Right lobe of liver (tissue), 6 donors: ENCODE data around the gene CDH2. TPM values are rescaled to one million over a fixed set of nuclear protein-coding genes. Genes with fewer than 3 reads are reported as not detected.

ENCODE experiments used
- ATAC-seq, 4 donors: fragments of 200-7000 bp; cut with Tn5 transposase; one replicate each; pipeline ENCODE4 v1.9.1; 2020; ENCODE audit warnings: mild to moderate bottlenecking in 4 of 4, moderate library complexity in 4 of 4
- DNase-seq, 3 donors: peaks; one replicate each; pipeline ENCODE4 v3.0.0-alpha.2; 2020
- H3K27ac ChIP-seq, 3 donors: fragments of 200-600 bp; one replicate each; pipeline ENCODE4 v1.8.0; 2022
- H3K27me3 ChIP-seq, 2 donors: fragments of 200-600 bp; one replicate each; pipeline ENCODE4 v1.8.0; 2022
- H3K36me3 ChIP-seq, 4 donors: fragments of 200-600 bp; sonication (generic) in 1 of 4; one replicate each; pipeline versions ENCODE4 v1.5.1 to v1.8.0; 2017 to 2022; ENCODE audit warnings: control low read depth in 1 of 4
- H3K4me1 ChIP-seq, 4 donors: fragments of 200-600 bp; sonication (generic) in 1 of 4; one replicate each; pipeline versions ENCODE4 v1.5.1 to v1.8.0; 2017 to 2022; ENCODE audit warnings: control low read depth in 1 of 4
- H3K4me3 ChIP-seq, 3 donors: fragments of 200-600 bp; one replicate each; pipeline ENCODE4 v1.8.0; 2022
- H3K9me3 ChIP-seq, 4 donors: fragments of 200-600 bp; sonication (generic) in 1 of 4; one replicate each; pipeline versions ENCODE4 v1.5.1 to v1.8.0; 2017 to 2022; ENCODE audit warnings: control low read depth in 1 of 4
- POLR2A ChIP-seq: fragments of 450-650 bp; IDR thresholded peaks from one replicate; pipeline ENCODE4 v1.6.1; 2017; ENCODE audit warnings: antibody characterized with exemption, mild to moderate bottlenecking
- WGBS: methylation state at CpG from one replicate; pipeline ENCODE4 v1.1.6; 2018; ENCODE audit warnings: low coverage, low lambda C conversion rate; ENCODE audit not compliant: insufficient coverage; ENCODE audit errors: missing lambda C conversion rate; 5-methylcytosine and 5-hydroxymethylcytosine counted together
- intact Hi-C, 2 donors: fragments of 100-400 bp; cut with DNase I; formaldehyde crosslinking; loops; one replicate each; pipeline versions ENCODE4 v1.11.2 to v1.14.1; 2022
- total RNA-seq, 6 experiments: library from RNA; depleted of rRNA in 2 of 6; stranded (reverse); fragments of >200 nt in 2 of 6; fragmentation: NEBNext Ultra II Directional in 3 of 6; extraction: Animal tissue kit (Norgen Biotek cat#: 25700) in 3 of 6; gene quantifications; one replicate each; pipeline versions ENCODE4 v1.1.0 to v1.2.4, GENCODE V29; 2016 to 2023
- TF ChIP-seq, protein P1 (sequence below), 4 donors: fragments of 200-600 bp in 3 of 4; fragments of 450-650 bp in 1 of 4; IDR thresholded peaks; one replicate each; pipeline versions ENCODE4 v1.5.1 to v1.8.0; 2016 to 2022; ENCODE audit warnings: antibody characterized with exemption in 4 of 4, mild to moderate bottlenecking in 2 of 4
- donor health status: DM: no; HTN: yes; CAD: no.
- donor health status: DM: no; HTN: no; CAD: no.
- donor health status: DM: no; HTN: no; CAD: no.
- donor health status: DM: no; HTN: yes; CAD: no.
- donor health status: DM: no; HTN: yes; CAD: no.

CDH2 gene
- total RNA-seq, 6 experiments from 2014 or later: 32.3 to 46.8 (median 35.8) TPM

GRCh38 chr18:28078849-28079248, 98.1 kb downstream of the CDH2 start:
- no peak for DNase-seq
- no peak for ATAC-seq
- Histone ChIP-seq H3K9me3 (no peaks in the 10 kb centered on the region), H3K27ac (no peak overlapping the region), H3K27me3 (no peaks in the 10 kb centered on the region), H3K36me3 (no peaks in the 10 kb centered on the region), H3K4me3 (no peak overlapping the region), H3K4me1 (peaks cover 0 to 18% (median 1%) of the 10 kb centered on the region in 4 donors)
- intact Hi-C loops: no loop called here
- TF ChIP-seq, protein P1, sequence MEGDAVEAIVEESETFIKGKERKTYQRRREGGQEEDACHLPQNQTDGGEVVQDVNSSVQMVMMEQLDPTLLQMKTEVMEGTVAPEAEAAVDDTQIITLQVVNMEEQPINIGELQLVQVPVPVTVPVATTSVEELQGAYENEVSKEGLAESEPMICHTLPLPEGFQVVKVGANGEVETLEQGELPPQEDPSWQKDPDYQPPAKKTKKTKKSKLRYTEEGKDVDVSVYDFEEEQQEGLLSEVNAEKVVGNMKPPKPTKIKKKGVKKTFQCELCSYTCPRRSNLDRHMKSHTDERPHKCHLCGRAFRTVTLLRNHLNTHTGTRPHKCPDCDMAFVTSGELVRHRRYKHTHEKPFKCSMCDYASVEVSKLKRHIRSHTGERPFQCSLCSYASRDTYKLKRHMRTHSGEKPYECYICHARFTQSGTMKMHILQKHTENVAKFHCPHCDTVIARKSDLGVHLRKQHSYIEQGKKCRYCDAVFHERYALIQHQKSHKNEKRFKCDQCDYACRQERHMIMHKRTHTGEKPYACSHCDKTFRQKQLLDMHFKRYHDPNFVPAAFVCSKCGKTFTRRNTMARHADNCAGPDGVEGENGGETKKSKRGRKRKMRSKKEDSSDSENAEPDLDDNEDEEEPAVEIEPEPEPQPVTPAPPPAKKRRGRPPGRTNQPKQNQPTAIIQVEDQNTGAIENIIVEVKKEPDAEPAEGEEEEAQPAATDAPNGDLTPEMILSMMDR (IDR thresholded peaks at IDR 0.05): no peak
- TF ChIP-seq POLR2A: no peak
- WGBS: 26% methylated on average over 2 of the region's 2 CpGs

DNA sequence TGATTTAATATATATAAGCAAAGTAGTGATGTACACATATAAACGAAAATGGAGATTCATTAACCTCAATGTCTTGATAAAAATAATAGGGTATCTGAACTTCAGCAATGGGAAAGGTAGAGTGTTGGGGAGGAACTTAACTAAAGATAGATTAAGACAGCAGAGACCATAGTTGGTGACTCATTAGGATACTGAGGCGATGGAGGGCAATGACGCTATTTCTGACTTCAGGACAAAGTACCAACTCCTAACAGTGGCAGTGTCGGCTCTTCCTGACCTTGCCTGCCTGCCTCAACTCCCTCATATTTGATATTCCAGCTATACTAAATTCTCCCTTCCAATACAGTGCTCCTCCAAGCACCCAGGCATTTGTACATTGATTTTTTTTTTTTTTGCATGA, 98.6 kb downstream of the CDH2 start:
- H3K27me3 ChIP-seq: no peaks in the 10 kb centered on the region
- WGBS: 73% methylated on average over 2 of the region's 4 CpGs
- H3K4me1 ChIP-seq: peaks cover 0 to 24% (median 4%) of the 10 kb centered on the region in 4 donors
- no peaks in the 10 kb centered on the region for H3K9me3 ChIP-seq
- no peak overlapping the region for H3K27ac ChIP-seq
- intact Hi-C loops: no loop called here
- no peak for TF ChIP-seq POLR2A
- TF ChIP-seq, protein P1 (IDR thresholded peaks at IDR 0.05): no peak
- ATAC-seq (no peak), DNase-seq (no peak)
- no peak overlapping the region for H3K4me3 ChIP-seq
- no peaks in the 10 kb centered on the region for H3K36me3 ChIP-seq

DNA sequence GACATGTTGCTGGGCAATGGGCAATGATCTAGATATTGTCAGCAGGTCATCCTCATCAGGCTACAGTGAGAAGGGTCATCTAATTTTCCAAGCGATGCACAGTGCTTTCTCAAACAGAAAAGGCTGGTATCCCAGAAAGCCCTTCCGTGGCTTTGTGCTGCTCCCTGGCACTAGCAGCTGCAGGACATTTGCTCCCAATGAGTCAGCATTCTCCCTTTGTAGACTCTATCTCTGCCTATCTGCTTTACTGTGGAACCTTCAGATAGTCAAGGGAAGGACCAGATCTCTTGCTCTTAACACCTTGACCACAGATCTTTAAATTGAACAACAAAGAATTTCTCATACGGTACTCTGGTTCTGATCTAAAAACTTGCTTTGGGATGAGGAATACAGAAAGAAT, 101.4 kb downstream of the CDH2 start:
- H3K27ac ChIP-seq: no peak overlapping the region
- DNase-seq (no peak), ATAC-seq (peak in 2 of 4 donors; percentile 74 to 80)
- intact Hi-C loops: no loop called here
- no peak overlapping the region for H3K4me3 ChIP-seq
- TF ChIP-seq, protein P1 (IDR thresholded peaks at IDR 0.05): no peak
- no peak for TF ChIP-seq POLR2A
- H3K27me3 ChIP-seq: no peaks in the 10 kb centered on the region
- H3K9me3 ChIP-seq: no peaks in the 10 kb centered on the region
- peaks cover 0 to 26% (median 6%) of the 10 kb centered on the region in 4 donors for H3K4me1 ChIP-seq
- 58% methylated on average over 2 of the region's 3 CpGs for WGBS
- no peaks in the 10 kb centered on the region for H3K36me3 ChIP-seq

GRCh38 chr18:28074076-28074475, 102.9 kb downstream of the CDH2 start:
- 56% methylated on average over 1 of the region's 1 CpG for WGBS
- Histone ChIP-seq H3K4me3 (no peak overlapping the region), H3K27ac (no peak overlapping the region), H3K4me1 (peaks cover 0 to 26% (median 6%) of the 10 kb centered on the region in 4 donors), H3K9me3 (no peaks in the 10 kb centered on the region), H3K36me3 (no peaks in the 10 kb centered on the region), H3K27me3 (no peaks in the 10 kb centered on the region)
- ATAC-seq (no peak), DNase-seq (no peak)
- intact Hi-C loops: no loop called here
- TF ChIP-seq, protein P1 (IDR thresholded peaks at IDR 0.05): no peak
- no peak for TF ChIP-seq POLR2A

- intact Hi-C loops: no loop called here
- H3K4me3 ChIP-seq: no peak overlapping the region
- no peaks in the 10 kb centered on the region for H3K9me3 ChIP-seq
- no peaks in the 10 kb centered on the region for H3K36me3 ChIP-seq
- DNase-seq (no peak), ATAC-seq (peak; percentile 28 to 69 (median 64))
- WGBS: 8% methylated on average over 3 of the region's 3 CpGs
- H3K27ac ChIP-seq: no peak overlapping the region
- no peak for TF ChIP-seq POLR2A
- TF ChIP-seq, protein P1 (IDR thresholded peaks at IDR 0.05): no peak
- H3K4me1 ChIP-seq: peaks cover 0 to 26% (median 7%) of the 10 kb centered on the region in 4 donors
- no peaks in the 10 kb centered on the region for H3K27me3 ChIP-seq
Measured at GRCh38 chr18:28073658-28074057, 103.3 kb downstream of the CDH2 start.
